Kidney (tissue), 14 donors: ENCODE results near the gene ERCC1. TPM values are rescaled to one million over a fixed set of nuclear protein-coding genes. Genes with fewer than 3 reads are reported as not detected.
"Not testable (repeated sequence)": the region's sequence is repeated elsewhere in the genome, so short reads cannot be mapped to it uniquely, and the experiment has no call there.

Experiments used
- DNase-seq, 5 donors: peaks; one replicate each; pipeline ENCODE4 v3.0.0-alpha.2; 2013 to 2020
- FAIRE-seq: peaks from 2 replicates; lab custom pipeline; 2012; peaks lifted over from hg19 to GRCh38; lab: Jason Lieb, UNC
- H3K27ac ChIP-seq, 2 donors: one replicate each; pipeline ENCODE4 v1.7.0; 2013; ENCODE audit warnings: low read depth in 2 of 2, low read length in 2 of 2, inconsistent platforms in 1 of 2
- H3K27me3 ChIP-seq: one replicate; pipeline ENCODE4 v1.7.1; 2013; ENCODE audit warnings: low read length, inconsistent platforms; ENCODE audit not compliant: control insufficient read depth, insufficient read depth
- H3K36me3 ChIP-seq, 3 donors: one replicate each; pipeline versions ENCODE4 v1.7.0 to v1.7.1; 2013; ENCODE audit warnings: low read length in 3 of 3, control low read depth in 1 of 3, inconsistent platforms in 1 of 3; ENCODE audit not compliant: insufficient read depth in 3 of 3, control insufficient read depth in 2 of 3
- H3K4me1 ChIP-seq, 3 donors: one replicate each; pipeline versions ENCODE4 v1.7.0 to v1.7.1; 2013; ENCODE audit warnings: low read length in 3 of 3, inconsistent platforms in 1 of 3, low read depth in 1 of 3; ENCODE audit not compliant: control insufficient read depth in 2 of 3, insufficient read depth in 2 of 3
- H3K4me3 ChIP-seq, 3 donors: one replicate each; pipeline versions ENCODE4 v1.7.0 to v1.8.1; 2013; ENCODE audit warnings: low read length in 3 of 3, control low read depth in 1 of 3, inconsistent platforms in 1 of 3
- H3K9ac ChIP-seq, 3 donors: one replicate each; pipeline versions ENCODE4 v1.7.0 to v1.7.1; 2013; ENCODE audit warnings: low read length in 3 of 3, control low read depth in 1 of 3, inconsistent platforms in 1 of 3
- H3K9me3 ChIP-seq, 3 donors: one replicate each; pipeline versions ENCODE4 v1.7.0 to v1.7.1; 2013; ENCODE audit warnings: low read length in 3 of 3, control low read depth in 1 of 3, inconsistent platforms in 1 of 3; ENCODE audit not compliant: control insufficient read depth in 2 of 3, insufficient read depth in 1 of 3
- CTCF ChIP-seq: IDR thresholded peaks from 3 replicates; pipeline ENCODE4 v1.5.1; 2012; ENCODE audit warnings: mild to moderate bottlenecking, moderate library complexity, borderline replicate concordance; ENCODE audit not compliant: insufficient read depth; ENCODE audit errors: extremely low read depth
- intact Hi-C: fragments of 100-400 bp; cut with DNase I; formaldehyde crosslinking; loops from one replicate; pipeline ENCODE4 v1.11.1; 2022
- polyA plus RNA-seq: library from polyadenylated mRNA; stranded (reverse); fragments of 350-450 nt; fragmentation: Illumina TruSeq; extraction: RNeasy Lipid Tissue Mini Kit (QIAGEN cat#74804); gene quantifications from one replicate; pipeline ENCODE4 v1.2.3, GENCODE V29; 2014; ENCODE audit warnings: low read depth, low replicate concordance; ENCODE audit not compliant: insufficient read depth
- total RNA-seq: library from RNA; stranded (reverse); fragmentation: NEBNext Ultra II Directional; extraction: Animal tissue kit (Norgen Biotek cat#: 25700); gene quantifications from one replicate; pipeline ENCODE4 v1.2.1, GENCODE V29; 2021
- donor health status: control.
- donor health status: control.
- donor health status: control.
- donor health status: control.
- donor health status: control.
- donor health status: DM: yes; HTN: yes; CAD: no.
- donor health status: Normal renal cell carcinoma (clear cell type).

Gene ERCC1
- total and polyA plus RNA-seq, 2 donors from 2014 or later: 60.8 to 107 TPM

DNA sequence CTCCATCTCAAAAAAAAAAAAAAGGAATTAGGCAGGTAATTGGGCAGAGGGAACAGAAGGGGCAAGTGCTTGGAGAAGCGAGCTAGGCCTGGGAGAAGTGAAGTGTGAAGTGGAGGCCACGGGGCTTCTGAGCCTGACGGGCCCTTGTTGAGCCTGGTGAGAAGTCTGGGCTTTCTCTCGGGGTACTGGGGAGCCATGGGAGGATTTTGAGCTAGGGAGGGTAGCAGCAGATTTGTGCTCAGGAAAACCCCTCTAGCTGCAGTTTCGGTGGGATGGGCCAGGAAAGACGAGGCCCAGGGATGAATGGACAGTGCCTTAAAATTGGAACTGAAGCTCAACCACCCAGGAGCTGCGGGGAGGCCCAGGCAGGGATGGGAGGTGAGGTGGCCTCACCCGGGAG, 9.2 kb downstream of the ERCC1 start:
- Histone ChIP-seq H3K27me3 (no peaks in the 10 kb centered on the region), H3K4me1 (peaks cover 0 to 2% (median 0%) of the 10 kb centered on the region in 3 donors), H3K4me3 (no peak overlapping the region), H3K9ac (no peak overlapping the region), H3K9me3 (no peaks in the 10 kb centered on the region), H3K36me3 (peaks cover 0 to 17% (median 6%) of the 10 kb centered on the region in 3 donors), H3K27ac (no peak overlapping the region)
- intact Hi-C loops: no loop called here
- FAIRE-seq: no peak
- no peak for DNase-seq
- TF ChIP-seq CTCF: no peak

GRCh38 chr19:45413497-45413896, 10.2 kb downstream of the ERCC1 start:
- Histone ChIP-seq H3K9me3 (no peaks in the 10 kb centered on the region), H3K4me3 (no peak overlapping the region), H3K27me3 (no peaks in the 10 kb centered on the region), H3K27ac (no peak overlapping the region), H3K36me3 (peaks cover 0 to 17% (median 6%) of the 10 kb centered on the region in 3 donors), H3K4me1 (no peaks in the 10 kb centered on the region), H3K9ac (no peak overlapping the region)
- DNase-seq (no peak), FAIRE-seq (no peak)
- no peak for TF ChIP-seq CTCF
- intact Hi-C loops: no loop called here

GRCh38 chr19:45410330-45410729, 13.4 kb downstream of the ERCC1 start:
- H3K4me1 ChIP-seq, H3K9me3 ChIP-seq, H3K4me3 ChIP-seq, H3K27me3 ChIP-seq, H3K27ac ChIP-seq, FAIRE-seq, DNase-seq, H3K9ac ChIP-seq, intact Hi-C loops: not testable (repeated sequence)
- peaks cover 0 to 11% (median 4%) of the 10 kb centered on the region in 3 donors for H3K36me3 ChIP-seq

DNA sequence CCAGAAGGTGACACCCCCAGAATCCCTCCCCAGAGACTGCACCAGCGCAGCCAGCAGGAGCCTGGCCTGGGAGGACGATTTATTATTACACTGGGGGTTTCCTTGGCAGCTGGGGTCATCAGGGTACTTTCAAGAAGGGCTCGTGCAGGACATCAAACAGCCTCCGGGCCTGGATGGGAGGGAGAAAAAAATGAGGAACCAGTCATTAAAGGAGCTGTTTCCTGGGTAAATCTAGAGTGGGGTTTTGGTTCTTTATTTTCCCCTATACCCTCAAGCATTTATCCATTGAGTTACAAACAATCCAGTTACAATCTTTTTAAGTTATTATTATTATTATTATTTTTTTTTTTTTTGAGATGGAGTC, 14.2 kb downstream of the ERCC1 start:
- intact Hi-C loops: no loop called here
- FAIRE-seq: no peak
- Histone ChIP-seq H3K4me1 (peaks cover 0 to 4% (median 0%) of the 10 kb centered on the region in 3 donors), H3K9ac (no peak overlapping the region), H3K36me3 (peaks cover 0 to 8% (median 4%) of the 10 kb centered on the region in 3 donors), H3K4me3 (no peak overlapping the region), H3K27me3 (peaks cover 6% of the 10 kb centered on the region), H3K9me3 (no peaks in the 10 kb centered on the region), H3K27ac (no peak overlapping the region)
- DNase-seq: no peak
- TF ChIP-seq CTCF: no peak
